OCI-LY7 (cell line): ENCODE data around the gene MVK. TPM values are rescaled to one million over a fixed set of nuclear protein-coding genes. Genes with fewer than 3 reads are reported as not detected.

Experiments
- BruUV-seq: library from RNA; stranded (reverse); fragments of 400-500 nt; replicated peaks from 2 replicates; lab custom pipeline; 2021; lab: Mats Ljungman, UMichigan
- CTCF ChIA-PET: fragments of 300-600 bp; sonication (Branson Sonifier 250); formaldehyde crosslinking; loops from one replicate; lab custom pipeline; 2022; ENCODE audit warnings: antibody characterized with exemption; ENCODE audit not compliant: unreplicated experiment; lab: Charles Lee
- POLR2A ChIA-PET: fragments of 300-600 bp; sonication (Branson Sonifier 250); formaldehyde crosslinking; loops from one replicate; lab custom pipeline; 2022; ENCODE audit warnings: antibody characterized with exemption; lab: Charles Lee
- DNase-seq: peaks from one replicate; pipeline ENCODE4 v3.0.0-alpha.2; 2015; ENCODE audit warnings: low spot score
- H2AFZ ChIP-seq: fragments of 200-600 bp; sonication (generic), shearing (Covaris generic); 2 replicates; pipeline ENCODE4 v1.6.1; 2014; ENCODE audit warnings: mild to moderate bottlenecking, antibody characterized with exemption, low read length, moderate library complexity
- H3K27ac ChIP-seq: fragments of 200-600 bp; sonication (generic); 2 replicates; pipeline ENCODE4 v1.5.1; 2014; ENCODE audit warnings: mixed run types, low read depth, mild to moderate bottlenecking, moderate library complexity, low read length, inconsistent platforms; ENCODE audit not compliant: poor library complexity, severe bottlenecking
- H3K36me3 ChIP-seq: fragments of 200-600 bp; sonication (generic); 2 replicates; pipeline ENCODE4 v1.6.1; 2014; ENCODE audit warnings: mild to moderate bottlenecking, antibody characterized with exemption, low read length, moderate library complexity, mixed read lengths; ENCODE audit not compliant: insufficient read depth
- H3K4me1 ChIP-seq: fragments of 200-600 bp; sonication (generic); 2 replicates; pipeline ENCODE4 v1.5.1; 2014; ENCODE audit warnings: mild to moderate bottlenecking, low read length; ENCODE audit not compliant: insufficient read depth, poor library complexity, severe bottlenecking
- H3K4me2 ChIP-seq: fragments of 200-600 bp; sonication (generic); 2 replicates; pipeline ENCODE4 v1.6.1; 2014; ENCODE audit warnings: mild to moderate bottlenecking, low read length
- H3K4me3 ChIP-seq: fragments of 200-600 bp; sonication (generic); 2 replicates; pipeline ENCODE4 v1.5.1; 2014; ENCODE audit warnings: mild to moderate bottlenecking, low read depth, low read length; ENCODE audit not compliant: poor library complexity, severe bottlenecking
- H3K79me2 ChIP-seq: fragments of 200-600 bp; sonication (generic); 2 replicates; pipeline ENCODE4 v1.6.1; 2016; ENCODE audit warnings: low read depth, mild to moderate bottlenecking, low read length, moderate library complexity, mixed read lengths; ENCODE audit not compliant: insufficient read depth
- H3K9me2 ChIP-seq: fragments of 200-600 bp; sonication (generic); 2 replicates; pipeline ENCODE4 v1.6.1; 2016; ENCODE audit warnings: mild to moderate bottlenecking, low read length, mixed read lengths; ENCODE audit not compliant: insufficient read depth
- H3K9me3 ChIP-seq: fragments of 200-600 bp; sonication (generic); 2 replicates; pipeline ENCODE4 v1.6.1; 2014; ENCODE audit warnings: mild to moderate bottlenecking, mixed run types, low read length, mixed read lengths
- H4K20me1 ChIP-seq: fragments of 200-600 bp; sonication (generic); 2 replicates; pipeline ENCODE4 v1.6.1; 2014; ENCODE audit warnings: mild to moderate bottlenecking, antibody characterized with exemption, low read length, moderate library complexity, mixed read lengths; ENCODE audit not compliant: insufficient read depth
- EZH2phosphoT487 ChIP-seq: fragments of 200-600 bp; sonication (generic); IDR thresholded peaks from 2 replicates; pipeline ENCODE4 v1.6.1; 2018; ENCODE audit warnings: low read depth, borderline replicate concordance, mild to moderate bottlenecking, mixed run types, antibody characterized with exemption, low read length, moderate library complexity, mixed read lengths
- intact Hi-C: fragments of 100-400 bp; cut with micrococcal nuclease; formaldehyde crosslinking; loops from one replicate; pipeline ENCODE4 v1.10.0; 2022; ENCODE audit not compliant: unreplicated experiment
- total RNA-seq, 2 experiments: library from RNA; depleted of rRNA in 1 of 2; stranded (reverse); fragments of >200 nt in 1 of 2; shearing (Covaris generic) in 1 of 2; gene quantifications; 2 replicates each; pipeline ENCODE4 v1.2.3, GENCODE V29; 2014 to 2022
- TF ChIP-seq, protein P1 (sequence below): fragments of 200-600 bp; sonication (generic); conservative IDR thresholded peaks from 2 replicates; pipeline ENCODE4 v1.5.1; 2014; ENCODE audit warnings: mild to moderate bottlenecking, antibody characterized with exemption, low read length, moderate library complexity, mixed read lengths

MVK gene
- total RNA-seq, 2 experiments from 2014 or later: 27.0 to 47.4 TPM

DNA sequence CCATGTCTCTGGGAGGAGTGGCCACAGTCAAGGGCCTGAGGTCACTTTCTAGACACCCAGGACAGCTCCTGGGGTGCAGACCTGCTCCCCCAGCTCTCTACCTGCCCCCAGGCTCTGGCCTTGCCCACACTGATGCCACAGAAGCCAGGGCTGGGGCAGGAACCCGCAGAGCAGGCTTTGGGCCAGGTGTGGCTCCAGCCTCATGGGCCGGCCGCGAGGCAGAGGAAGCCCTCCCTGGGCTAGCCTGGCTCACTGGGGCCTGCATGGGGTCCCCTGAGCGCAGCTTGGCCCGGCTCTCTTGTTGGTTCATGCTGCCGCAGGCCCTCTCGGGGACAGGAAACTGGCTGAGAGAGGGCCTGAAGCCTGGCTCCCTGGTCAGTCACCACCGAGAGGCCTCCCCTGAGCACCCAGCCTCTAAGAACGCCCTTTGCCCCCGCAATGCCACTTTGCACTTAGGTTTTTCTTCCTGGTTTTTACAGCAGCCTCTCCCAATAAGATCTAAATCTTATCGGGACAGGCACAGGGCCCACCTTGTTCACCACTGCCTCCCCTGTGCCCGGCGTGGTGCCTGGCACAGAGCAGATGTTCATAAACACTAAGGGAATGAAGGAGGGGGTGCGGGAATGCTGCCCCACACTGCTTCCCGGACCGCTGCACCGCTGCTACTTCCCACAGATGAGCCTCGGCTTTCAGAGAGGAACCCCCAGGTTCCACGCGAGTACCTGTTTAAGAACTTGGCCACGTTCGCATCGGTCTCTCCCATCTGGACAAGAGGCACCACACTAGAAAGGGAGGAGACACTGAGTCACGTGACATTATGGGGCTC lies 15.0 kb upstream of the MVK start:
- Histone ChIP-seq H3K9me3 (peaks cover 10% of the 10 kb centered on the region; the same call in 1 of the 2 replicates), H3K9me2 (no peaks in the 10 kb centered on the region), H3K4me2 (no peak overlapping the region), H3K79me2 (no peaks in the 10 kb centered on the region), H3K4me1 (no peaks in the 10 kb centered on the region), H4K20me1 (no peaks in the 10 kb centered on the region), H3K4me3 (no peak overlapping the region), H3K27ac (no peak overlapping the region), H3K36me3 (peaks cover 22% of the 10 kb centered on the region), H2AFZ (no peak overlapping the region)
- CTCF ChIA-PET: no interaction called here
- BruUV-seq: no TSS peak
- no peak for TF ChIP-seq EZH2phosphoT487
- TF ChIP-seq, protein P1, sequence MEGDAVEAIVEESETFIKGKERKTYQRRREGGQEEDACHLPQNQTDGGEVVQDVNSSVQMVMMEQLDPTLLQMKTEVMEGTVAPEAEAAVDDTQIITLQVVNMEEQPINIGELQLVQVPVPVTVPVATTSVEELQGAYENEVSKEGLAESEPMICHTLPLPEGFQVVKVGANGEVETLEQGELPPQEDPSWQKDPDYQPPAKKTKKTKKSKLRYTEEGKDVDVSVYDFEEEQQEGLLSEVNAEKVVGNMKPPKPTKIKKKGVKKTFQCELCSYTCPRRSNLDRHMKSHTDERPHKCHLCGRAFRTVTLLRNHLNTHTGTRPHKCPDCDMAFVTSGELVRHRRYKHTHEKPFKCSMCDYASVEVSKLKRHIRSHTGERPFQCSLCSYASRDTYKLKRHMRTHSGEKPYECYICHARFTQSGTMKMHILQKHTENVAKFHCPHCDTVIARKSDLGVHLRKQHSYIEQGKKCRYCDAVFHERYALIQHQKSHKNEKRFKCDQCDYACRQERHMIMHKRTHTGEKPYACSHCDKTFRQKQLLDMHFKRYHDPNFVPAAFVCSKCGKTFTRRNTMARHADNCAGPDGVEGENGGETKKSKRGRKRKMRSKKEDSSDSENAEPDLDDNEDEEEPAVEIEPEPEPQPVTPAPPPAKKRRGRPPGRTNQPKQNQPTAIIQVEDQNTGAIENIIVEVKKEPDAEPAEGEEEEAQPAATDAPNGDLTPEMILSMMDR: no peak
- no peak for DNase-seq
- intact Hi-C loops: no loop called here
- POLR2A ChIA-PET: no interaction called here

DNA sequence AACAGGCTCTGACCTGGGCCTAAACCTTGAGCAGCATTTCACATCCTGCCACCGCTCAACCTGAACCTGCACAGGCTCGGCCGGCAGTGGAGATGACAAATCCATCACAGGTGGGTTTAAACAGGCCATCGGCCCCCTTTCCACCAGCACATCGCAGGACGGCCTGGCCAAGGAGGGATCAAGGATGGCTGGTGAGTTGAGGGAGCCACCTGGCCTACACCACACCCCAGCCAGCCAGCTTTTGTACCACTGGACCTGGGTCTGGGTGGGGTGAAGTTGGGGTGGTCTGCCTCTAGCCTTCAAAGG lies 14.4 kb upstream of the MVK start:
- POLR2A ChIA-PET: interaction anchor here (1.2 kb wide), 1 partner anchor 13 kb away, joined by 4 read pairs; no protein-coding TSS in a partner anchor
- no peaks in the 10 kb centered on the region for H4K20me1 ChIP-seq
- intact Hi-C loops: no loop called here
- H3K4me1 ChIP-seq: no peaks in the 10 kb centered on the region
- no peak overlapping the region for H3K27ac ChIP-seq
- BruUV-seq: no TSS peak
- H3K4me2 ChIP-seq: no peak overlapping the region
- H3K79me2 ChIP-seq: no peaks in the 10 kb centered on the region
- CTCF ChIA-PET: no interaction called here
- no peak overlapping the region for H3K4me3 ChIP-seq
- no peak for DNase-seq
- peaks cover 27% of the 10 kb centered on the region for H3K36me3 ChIP-seq
- H3K9me3 ChIP-seq: peaks cover 10% of the 10 kb centered on the region; the same call in 1 of the 2 replicates
- H3K9me2 ChIP-seq: no peaks in the 10 kb centered on the region
- TF ChIP-seq EZH2phosphoT487: no peak
- TF ChIP-seq, protein P1: no peak
- no peak overlapping the region for H2AFZ ChIP-seq

DNA sequence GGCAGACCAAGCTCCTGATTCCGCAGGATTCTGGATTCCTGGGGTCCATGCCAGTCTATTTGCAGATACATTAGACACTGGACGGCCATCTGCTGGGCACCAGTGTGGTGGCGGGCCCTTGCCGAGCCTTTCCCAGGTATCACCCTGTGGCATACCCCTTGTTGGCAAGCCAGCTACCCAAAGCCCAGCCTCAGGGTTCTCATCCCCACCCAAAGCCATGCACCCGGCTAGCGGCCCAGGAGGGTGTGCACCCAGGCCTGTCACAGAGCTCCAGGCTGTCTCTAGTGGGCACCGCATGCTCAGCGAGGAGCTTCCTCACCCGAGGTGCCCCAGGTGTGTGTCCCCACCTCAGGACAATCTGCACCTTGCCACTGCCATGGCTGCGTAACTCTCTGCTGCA lies 14.0 kb upstream of the MVK start:
- Histone ChIP-seq H3K9me2 (no peaks in the 10 kb centered on the region), H2AFZ (no peak overlapping the region), H3K79me2 (no peaks in the 10 kb centered on the region), H3K4me1 (no peaks in the 10 kb centered on the region), H3K36me3 (peaks cover 32% of the 10 kb centered on the region), H3K4me3 (no peak overlapping the region), H3K9me3 (peaks cover 10% of the 10 kb centered on the region; the same call in 1 of the 2 replicates), H3K27ac (no peak overlapping the region), H4K20me1 (no peaks in the 10 kb centered on the region), H3K4me2 (no peak overlapping the region)
- no peak for DNase-seq
- BruUV-seq: no TSS peak
- intact Hi-C loops: no loop called here
- ChIA-PET POLR2A (interaction anchor here (1.2 kb wide), 1 partner anchor 13 kb away, joined by 4 read pairs; no protein-coding TSS in a partner anchor), CTCF (no interaction called here)
- TF ChIP-seq, protein P1: no peak
- TF ChIP-seq EZH2phosphoT487: no peak
